K562 (cell line): ENCODE data around the gene LCN12. TPM values are rescaled to one million over a fixed set of nuclear protein-coding genes. Genes with fewer than 3 reads are reported as not detected.
A peak's percentile ranks its signal among the peaks of the same experiment; 100 is the strongest.

Experiments
- ATAC-seq: fragments of 200-7000 bp; cut with Tn5 transposase; 3 replicates; pipeline ENCODE4 v1.9.1; 2020; ENCODE audit warnings: moderate library complexity
- BruUV-seq: library from RNA; stranded (reverse); fragments of 400-500 nt; replicated peaks from 2 replicates; lab custom pipeline; 2021; lab: Mats Ljungman, UMichigan
- CTCF ChIA-PET: fragments of 300-600 bp; formaldehyde crosslinking; extraction: SDS; loops from one replicate; lab custom pipeline; 2021; ENCODE audit warnings: low intra/inter-chr PET ratio; lab: Yijun Ruan, JAX
- POLR2A ChIA-PET: fragments of 300-600, 350-650 bp; sonication (Branson Sonifier 250); formaldehyde crosslinking; extraction: SDS; loops from one replicate; lab custom pipeline; 2021; ENCODE audit warnings: antibody characterized with exemption, inconsistent platforms; lab: Yijun Ruan, JAX
- DNase-seq, 4 experiments: peaks; one replicate each; pipeline versions ENCODE4 v3.0.0 to v3.0.0-alpha.2; 2011 to 2018; ENCODE audit warnings: low spot score in 3 of 4, mixed read lengths in 3 of 4; ENCODE audit errors: extremely low read depth in 1 of 4
- FAIRE-seq: peaks from 2 replicates; lab custom pipeline; 2011; peaks lifted over from hg19 to GRCh38; lab: Jason Lieb, UNC
- H2AFZ ChIP-seq: 2 replicates; pipeline ENCODE4 v1.6.0; 2011; ENCODE audit warnings: low read depth, low read length, control low read depth, inconsistent platforms
- H3K27ac ChIP-seq: fragments of 200-600 bp; 3 replicates; pipeline ENCODE4 v1.8.0; 2011; ENCODE audit warnings: low read depth, mild to moderate bottlenecking, control low read depth, inconsistent platforms, low read length, moderate library complexity, mixed read lengths; ENCODE audit errors: extremely low read depth
- H3K27me3 ChIP-seq, 2 experiments: fragments of 300-600 bp in 1 of 2; 2 replicates in 1 of 2; 3 replicates in 1 of 2; pipeline versions ENCODE4 v1.6.0 to v1.8.0; 2011; ENCODE audit warnings: inconsistent platforms in 2 of 2, low read length in 2 of 2, mild to moderate bottlenecking in 1 of 2, mixed read lengths in 1 of 2, moderate library complexity in 1 of 2; ENCODE audit not compliant: control insufficient read depth in 2 of 2, insufficient read depth in 2 of 2
- H3K36me3 ChIP-seq: fragments of 300-600 bp; 3 replicates; pipeline ENCODE4 v1.8.0; 2011; ENCODE audit warnings: mild to moderate bottlenecking, low read length, inconsistent platforms; ENCODE audit not compliant: control insufficient read depth, insufficient read depth
- H3K4me1 ChIP-seq, 2 experiments: fragments of 200-600 bp in 1 of 2; replicated peaks in 1 of 2; 2 replicates in 1 of 2; 3 replicates in 1 of 2; pipeline versions ENCODE4 v1.5.1 to v1.8.0; 2011; ENCODE audit warnings: inconsistent platforms in 2 of 2, low read length in 2 of 2, mild to moderate bottlenecking in 1 of 2, mixed read lengths in 1 of 2, moderate library complexity in 1 of 2; ENCODE audit not compliant: control insufficient read depth in 2 of 2, insufficient read depth in 2 of 2
- H3K4me2 ChIP-seq: 2 replicates; pipeline ENCODE4 v1.6.1; 2011; ENCODE audit warnings: low read length, control low read depth, inconsistent platforms, mixed read lengths; ENCODE audit not compliant: insufficient read depth
- H3K4me3 ChIP-seq: fragments of 200-600 bp; sonication (generic), shearing (Covaris generic); 2 replicates; pipeline ENCODE4 v1.5.1; 2016; ENCODE audit warnings: control low read depth, inconsistent platforms
- H3K79me2 ChIP-seq: fragments of 200-600 bp; 3 replicates; pipeline ENCODE4 v1.8.0; 2011; ENCODE audit warnings: low read length, inconsistent platforms; ENCODE audit not compliant: control insufficient read depth, insufficient read depth
- H3K9ac ChIP-seq, 2 experiments: 2 replicates each; pipeline versions ENCODE4 v1.6.0 to v1.6.1; 2011; ENCODE audit warnings: low read depth in 2 of 2, low read length in 2 of 2, control low read depth in 1 of 2, inconsistent platforms in 1 of 2, mild to moderate bottlenecking in 1 of 2, mixed read lengths in 1 of 2; ENCODE audit not compliant: insufficient read depth in 1 of 2
- H3K9me1 ChIP-seq: one replicate; pipeline ENCODE4 v1.6.0; 2011; ENCODE audit warnings: inconsistent platforms, mild to moderate bottlenecking, low read length, moderate library complexity; ENCODE audit not compliant: control insufficient read depth, insufficient read depth
- H3K9me3 ChIP-seq: replicated peaks from 2 replicates; pipeline ENCODE4 v1.5.1; 2011; ENCODE audit warnings: low read depth, low read length, inconsistent platforms; ENCODE audit not compliant: control insufficient read depth, insufficient read depth
- H4K20me1 ChIP-seq: replicated peaks from 2 replicates; pipeline ENCODE4 v1.6.1; 2011; ENCODE audit warnings: low read length, inconsistent platforms, mixed read lengths; ENCODE audit not compliant: control insufficient read depth, insufficient read depth
- ARID2 ChIP-seq: fragments of 450-650 bp; IDR thresholded peaks from 2 replicates; pipeline ENCODE4 v1.6.1; 2017; ENCODE audit warnings: antibody characterized with exemption, mild to moderate bottlenecking
- HSF4 ChIP-seq: fragments of 250-450 bp; sonication (Bioruptor Pico); IDR thresholded peaks from 2 replicates; pipeline ENCODE4 v2.1.2; 2022; ENCODE audit warnings: mild to moderate bottlenecking, moderate library complexity, borderline replicate concordance
- MBD2 ChIP-seq: sonication (generic); IDR thresholded peaks from 2 replicates; pipeline ENCODE4 v1.6.1; 2016; ENCODE audit warnings: low read depth, borderline replicate concordance
- NFATC3 ChIP-seq: fragments of 450-650 bp; IDR thresholded peaks from 2 replicates; pipeline ENCODE4 v1.6.1; 2017; ENCODE audit warnings: mild to moderate bottlenecking
- NR1H2 ChIP-seq: sonication (generic); formaldehyde crosslinking; IDR thresholded peaks from 2 replicates; pipeline ENCODE4 v1.4.0; 2020; ENCODE audit warnings: mild to moderate bottlenecking, missing genetic modification reagents
- POU5F1 ChIP-seq: fragments of 150-350 bp; IDR thresholded peaks from 2 replicates; pipeline ENCODE4 v1.6.1; 2014; ENCODE audit warnings: borderline replicate concordance, low read length, low read depth, mild to moderate bottlenecking; ENCODE audit not compliant: partially characterized antibody
- PREB ChIP-seq: sonication (generic); formaldehyde crosslinking; IDR thresholded peaks from 2 replicates; pipeline ENCODE4 v1.8.1; 2023; ENCODE audit warnings: mild to moderate bottlenecking, missing genetic modification reagents
- RBBP5 ChIP-seq: fragments of 200-600 bp; sonication (generic); IDR thresholded peaks from 2 replicates; pipeline ENCODE4 v1.6.1; 2012; ENCODE audit warnings: borderline replicate concordance, mild to moderate bottlenecking, low read length, control low read depth, inconsistent platforms; ENCODE audit not compliant: insufficient read depth, poor library complexity, severe bottlenecking
- RNF2 ChIP-seq: sonication (generic); IDR thresholded peaks from 2 replicates; pipeline ENCODE4 v1.6.1; 2016
- RUNX1 ChIP-seq: sonication (generic); IDR thresholded peaks from 2 replicates; pipeline ENCODE4 v1.6.1; 2016; ENCODE audit warnings: antibody characterized with exemption, low read depth
- SIX5 ChIP-seq, 2 experiments: IDR thresholded peaks; 2 replicates each; pipeline ENCODE4 v1.6.1; 2011; ENCODE audit warnings: low read length in 2 of 2, borderline replicate concordance in 1 of 2, low read depth in 1 of 2, mild to moderate bottlenecking in 1 of 2, moderate library complexity in 1 of 2; ENCODE audit not compliant: insufficient read depth in 1 of 2
- TCFL5 ChIP-seq: fragments of 250-450 bp; sonication (Bioruptor Pico); conservative IDR thresholded peaks from 2 replicates; pipeline ENCODE4 v1.6.1; 2021; ENCODE audit warnings: mild to moderate bottlenecking, moderate library complexity, matching md5 sums
- ZC3H11A ChIP-seq: IDR thresholded peaks from 2 replicates; pipeline ENCODE4 v1.6.1; 2012; ENCODE audit warnings: low read depth, low read length, improper control_type of control experiment
- ZNF24 ChIP-seq: fragments of 450-650 bp; IDR thresholded peaks from 2 replicates; pipeline ENCODE4 v1.6.1; 2016
- ZNF75A ChIP-seq: fragments of 450-650 bp; formaldehyde crosslinking; IDR thresholded peaks from 2 replicates; pipeline ENCODE4 v1.4.0; 2020; ENCODE audit warnings: mild to moderate bottlenecking
- WGBS: fragments of 100-300 bp; shearing (Covaris generic); methylation state at CpG from one replicate; pipeline ENCODE4 v1.1.6; 2016; ENCODE audit warnings: low coverage, mixed read lengths; ENCODE audit not compliant: insufficient coverage; ENCODE audit errors: missing lambda C conversion rate; 5-methylcytosine and 5-hydroxymethylcytosine counted together
- in situ Hi-C: fragments of 300-500 bp; cut with MboI; formaldehyde crosslinking; loops from 4 replicates; pipeline ENCODE4 v1.15.0; 2018; ENCODE audit warnings: inconsistent platforms, mixed read lengths
- intact Hi-C: fragments of 100-400 bp; cut with micrococcal nuclease; formaldehyde crosslinking; loops from 2 replicates; pipeline ENCODE4 v1.14.2; 2022
- polyA plus RNA-seq, 8 experiments: library from polyadenylated mRNA; depleted of rRNA in 4 of 8; stranded (reverse) in 5 of 8; unstranded in 3 of 8; fragments of >200 nt; fragmentation: Nextera tagmentation in 2 of 8; fragmentation: Illumina TruSeq in 1 of 8; extraction: Ambion mirVana in 2 of 8; extraction: Trizol in 1 of 8; gene quantifications; 2 replicates each; pipeline versions ENCODE4 v1.2.1 to v1.2.3, GENCODE V29; 2011 to 2014; ENCODE audit warnings: inconsistent platforms in 1 of 8, missing spikeins in 1 of 8
- total RNA-seq, 7 experiments: library from RNA; depleted of rRNA in 6 of 7; stranded (reverse); fragments of >200 nt in 6 of 7; fragmentation: Illumina TruSeq in 2 of 7; extraction: Trizol in 2 of 7; gene quantifications; 2 replicates each; pipeline versions ENCODE4 v1.2.1 to v1.2.3, GENCODE V29; 2011 to 2021; ENCODE audit warnings: low replicate concordance in 1 of 7
- TF ChIP-seq, protein P1 (sequence below): IDR thresholded peaks from 2 replicates; pipeline ENCODE4 v1.6.1; 2014; ENCODE audit warnings: antibody characterized with exemption
- TF ChIP-seq, protein P2 (sequence below): fragments of 450-650 bp; conservative IDR thresholded peaks from 2 replicates; pipeline ENCODE4 v1.6.1; 2016; ENCODE audit warnings: missing genetic modification characterization, low read depth, mild to moderate bottlenecking, control low read depth, missing compliant biosample characterization

Gene LCN12
- total and polyA plus RNA-seq, 9 of the 15 experiments (the other 6 are each of a cell fraction or from before 2014, with no cell fraction given) = 0.05 TPM; not detected in 8

DNA sequence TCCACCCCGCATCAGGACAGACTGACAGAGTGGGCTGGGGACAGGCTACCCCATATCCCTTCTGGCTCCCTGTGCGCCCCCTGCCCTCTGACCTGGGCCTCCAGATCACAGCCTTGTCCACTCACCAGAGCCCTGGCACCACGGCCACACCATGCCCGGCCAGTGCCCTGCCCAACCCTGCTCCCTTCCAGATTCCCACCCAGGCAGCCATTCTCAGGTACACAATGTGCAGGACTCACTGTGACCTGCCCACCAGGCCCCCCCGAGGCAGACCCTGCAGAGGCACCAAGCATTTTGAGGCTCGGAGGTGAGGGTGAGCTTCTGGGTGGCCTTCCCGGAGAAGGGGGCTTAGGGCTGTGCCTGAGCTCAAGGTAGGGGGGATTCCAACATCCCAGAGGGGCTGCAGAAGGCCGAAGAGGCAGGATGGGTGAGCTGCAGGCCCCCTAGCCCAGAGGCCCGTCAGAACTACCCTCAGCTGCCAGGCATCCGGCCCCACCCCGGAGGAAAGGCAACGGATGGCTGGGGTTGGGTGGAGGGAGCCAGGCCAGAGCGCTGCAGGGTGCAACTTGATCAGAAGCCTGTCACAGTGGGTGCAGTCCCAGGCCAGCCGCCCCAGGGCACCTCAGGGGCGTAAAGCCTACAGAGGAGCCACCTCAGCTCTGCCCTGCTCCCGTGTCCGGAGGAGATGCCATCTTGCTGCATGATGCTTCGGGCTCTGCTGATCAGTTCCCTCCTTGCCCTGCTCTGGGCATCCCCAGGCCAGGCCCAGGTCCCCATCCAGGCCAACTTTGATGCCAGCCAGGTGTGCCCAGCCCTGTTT lies 30.4 kb downstream of the LCN12 start, which contains the start of gene LCNL1 (continued):
- TF ChIP-seq, protein P1, sequence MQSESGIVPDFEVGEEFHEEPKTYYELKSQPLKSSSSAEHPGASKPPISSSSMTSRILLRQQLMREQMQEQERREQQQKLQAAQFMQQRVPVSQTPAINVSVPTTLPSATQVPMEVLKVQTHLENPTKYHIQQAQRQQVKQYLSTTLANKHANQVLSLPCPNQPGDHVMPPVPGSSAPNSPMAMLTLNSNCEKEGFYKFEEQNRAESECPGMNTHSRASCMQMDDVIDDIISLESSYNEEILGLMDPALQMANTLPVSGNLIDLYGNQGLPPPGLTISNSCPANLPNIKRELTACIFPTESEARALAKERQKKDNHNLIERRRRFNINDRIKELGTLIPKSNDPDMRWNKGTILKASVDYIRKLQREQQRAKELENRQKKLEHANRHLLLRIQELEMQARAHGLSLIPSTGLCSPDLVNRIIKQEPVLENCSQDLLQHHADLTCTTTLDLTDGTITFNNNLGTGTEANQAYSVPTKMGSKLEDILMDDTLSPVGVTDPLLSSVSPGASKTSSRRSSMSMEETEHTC = no peak
- TF ChIP-seq ZNF75A (no peak), ZNF24 (no peak), SIX5 (IDR thresholded peaks at IDR 0.05; ENCODE audit: borderline replicate concordance in 1 of 2, insufficient read depth in 1 of 2, low read depth in 1 of 2, low read length in 2 of 2) (no peak), TCFL5 (CRISPR knock-in tag) (no peak), ZC3H11A (no peak), RNF2 (no peak)

DNA sequence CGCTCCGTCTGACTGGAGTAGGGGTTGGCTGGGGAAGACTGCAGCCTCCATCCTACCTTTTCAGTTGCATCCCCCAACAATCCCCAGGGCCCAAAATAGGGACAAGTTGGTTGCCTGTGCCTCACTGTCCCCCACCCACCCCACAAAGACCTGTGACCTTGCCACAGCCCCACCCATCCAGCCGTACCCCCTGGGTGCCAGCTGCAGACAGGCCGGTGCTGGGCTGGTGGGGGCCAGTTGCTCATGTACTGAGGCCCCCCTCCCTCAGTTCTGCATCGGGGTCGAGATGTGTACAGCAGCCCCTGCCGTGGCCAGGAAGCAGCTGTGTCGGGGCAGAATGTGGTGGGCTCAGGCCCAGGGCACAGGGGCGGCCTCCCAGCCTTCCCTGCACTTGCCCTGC lies 31.1 kb downstream of the LCN12 start:
- no peak overlapping the region for H2AFZ ChIP-seq
- H3K36me3 ChIP-seq = no peaks in the 10 kb centered on the region
- no peak overlapping the region for H3K27ac ChIP-seq
- DNase-seq (no peak), ATAC-seq (no peak), FAIRE-seq (no peak)
- WGBS = 61% methylated on average over 8 of the region's 9 CpGs
- BruUV-seq = no TSS peak
- H3K9me1 ChIP-seq = no peaks in the 10 kb centered on the region
- no peak overlapping the region for H3K4me3 ChIP-seq
- intact Hi-C loops = no loop called here
- H3K79me2 ChIP-seq = no peaks in the 10 kb centered on the region
- H3K9ac ChIP-seq = peak overlapping the region in 1 of 2 experiments; percentile 64; a peak in 2 of 4 replicates
- in situ Hi-C loops = no loop called here
- no peaks in the 10 kb centered on the region for H4K20me1 ChIP-seq
- H3K27me3 ChIP-seq = no peaks in the 10 kb centered on the region
- ChIA-PET CTCF (no interaction called here), POLR2A (interaction anchor here (0.6 kb wide), 1 partner anchor 146 kb away, joined by 3 read pairs; no protein-coding TSS in a partner anchor)
- no peaks in the 10 kb centered on the region for H3K9me3 ChIP-seq
- no peak overlapping the region for H3K4me2 ChIP-seq
- peaks cover 9 to 72% of the 10 kb centered on the region in 2 experiments; a peak in 4 of 5 replicates for H3K4me1 ChIP-seq
- TF ChIP-seq RUNX1 (no peak), PREB (no peak), MBD2 (no peak), RBBP5 (no peak), POU5F1 (no peak), NFATC3 (no peak), HSF4 (CRISPR knock-in tag) (no peak), ARID2 (no peak), NR1H2 (CRISPR knock-in tag) (no peak)
- TF ChIP-seq, protein P2, sequence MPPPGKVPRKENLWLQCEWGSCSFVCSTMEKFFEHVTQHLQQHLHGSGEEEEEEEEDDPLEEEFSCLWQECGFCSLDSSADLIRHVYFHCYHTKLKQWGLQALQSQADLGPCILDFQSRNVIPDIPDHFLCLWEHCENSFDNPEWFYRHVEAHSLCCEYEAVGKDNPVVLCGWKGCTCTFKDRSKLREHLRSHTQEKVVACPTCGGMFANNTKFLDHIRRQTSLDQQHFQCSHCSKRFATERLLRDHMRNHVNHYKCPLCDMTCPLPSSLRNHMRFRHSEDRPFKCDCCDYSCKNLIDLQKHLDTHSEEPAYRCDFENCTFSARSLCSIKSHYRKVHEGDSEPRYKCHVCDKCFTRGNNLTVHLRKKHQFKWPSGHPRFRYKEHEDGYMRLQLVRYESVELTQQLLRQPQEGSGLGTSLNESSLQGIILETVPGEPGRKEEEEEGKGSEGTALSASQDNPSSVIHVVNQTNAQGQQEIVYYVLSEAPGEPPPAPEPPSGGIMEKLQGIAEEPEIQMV (tag) = no peak
